Erythroblast (primary cell): ENCODE measurements around the gene PLD5.

Experiments
- GATA1 ChIP-seq: IDR thresholded peaks from 2 replicates; pipeline ENCODE4 v1.6.1; 2011; ENCODE audit warnings: low read depth, mild to moderate bottlenecking, control low read depth, low read length, moderate library complexity
- POLR2A ChIP-seq: IDR thresholded peaks from 2 replicates; pipeline ENCODE4 v1.6.1; 2011; ENCODE audit warnings: mild to moderate bottlenecking, low read length

- TF ChIP-seq POLR2A (no peak), GATA1 (no peak)
Measured at GRCh38 chr1:242523719-242524570, 552 bp downstream of the PLD5 start.
